SK-N-SH treated with all-trans-retinoic acid at 6 μM for 48 hours (cell line): ENCODE results near the gene DTNA.

Experiments used
- ARNTL ChIP-seq: fragments of 450-650 bp; formaldehyde crosslinking; IDR thresholded peaks from 2 replicates; pipeline ENCODE4 v1.5.0; 2020; ENCODE audit warnings: low read depth, mild to moderate bottlenecking, moderate library complexity, borderline replicate concordance
- ESRRG ChIP-seq: fragments of 250-450 bp; sonication (Bioruptor Pico); IDR thresholded peaks from 2 replicates; pipeline ENCODE4 v1.6.1; 2021; ENCODE audit warnings: mild to moderate bottlenecking
- RARB ChIP-seq: fragments of 250-450 bp; sonication (Bioruptor Pico); IDR thresholded peaks from 2 replicates; pipeline ENCODE4 v1.8.0; 2021; ENCODE audit warnings: mild to moderate bottlenecking, moderate library complexity
- SNAI2 ChIP-seq: fragments of 250-450 bp; sonication (Bioruptor Pico); IDR thresholded peaks from 2 replicates; pipeline ENCODE4 v1.5.0; 2020; ENCODE audit warnings: mild to moderate bottlenecking, moderate library complexity
- TCF4 ChIP-seq: fragments of 250-450 bp; sonication (Bioruptor Pico); IDR thresholded peaks from 2 replicates; pipeline ENCODE4 v1.8.0; 2021; ENCODE audit warnings: mild to moderate bottlenecking, moderate library complexity, borderline replicate concordance
- TOX ChIP-seq: fragments of 250-450 bp; sonication (Bioruptor Pico); IDR thresholded peaks from 2 replicates; pipeline ENCODE4 v1.8.0; 2021; ENCODE audit warnings: mild to moderate bottlenecking, moderate library complexity, borderline replicate concordance
- ZFP3 ChIP-seq: fragments of 250-450 bp; sonication (Bioruptor Pico); IDR thresholded peaks from 2 replicates; pipeline ENCODE4 v1.5.0; 2020; ENCODE audit warnings: mild to moderate bottlenecking, moderate library complexity
- ZNF565 ChIP-seq: fragments of 450-650 bp; formaldehyde crosslinking; conservative IDR thresholded peaks from 2 replicates; pipeline ENCODE4 v1.5.0; 2020; ENCODE audit warnings: low read depth, mild to moderate bottlenecking, moderate library complexity
- ZNF8 ChIP-seq: fragments of 450-650 bp; formaldehyde crosslinking; IDR thresholded peaks from 2 replicates; pipeline ENCODE4 v1.5.0; 2020; ENCODE audit warnings: mild to moderate bottlenecking, moderate library complexity
- TF ChIP-seq, protein P1 (sequence below): fragments of 250-450 bp; sonication (Bioruptor Pico); IDR thresholded peaks from 2 replicates; pipeline ENCODE4 v1.8.0; 2020; ENCODE audit warnings: mild to moderate bottlenecking, moderate library complexity, borderline replicate concordance
- TF ChIP-seq, protein P2 (sequence below): fragments of 250-450 bp; sonication (Bioruptor Pico); IDR thresholded peaks from 2 replicates; pipeline ENCODE4 v1.8.0; 2021; ENCODE audit warnings: low read depth, mild to moderate bottlenecking, moderate library complexity, borderline replicate concordance

DNA sequence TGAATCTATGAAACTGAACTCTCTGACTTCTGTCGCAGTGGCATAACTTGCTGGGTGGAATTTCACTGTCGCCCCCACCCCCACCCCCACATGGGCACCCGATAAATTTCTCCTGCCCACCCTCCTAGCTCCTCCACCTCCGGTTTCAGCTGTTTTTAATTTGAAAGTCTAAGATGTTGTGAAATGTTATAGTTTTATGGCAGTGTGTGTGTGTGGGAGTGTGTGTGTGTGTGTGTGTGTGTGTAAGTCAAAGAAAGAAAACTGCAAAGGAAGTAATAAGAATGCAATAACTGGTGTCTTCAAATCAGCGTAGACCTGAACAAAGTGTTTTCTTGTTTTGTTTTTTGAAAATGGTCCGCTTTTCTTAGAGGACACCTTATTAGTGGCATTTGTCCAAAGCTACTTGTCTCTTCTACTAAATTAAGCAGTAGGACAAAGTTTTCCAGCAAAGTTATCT lies 388 bp downstream of the DTNA start:
- TF ChIP-seq SNAI2: no peak
- TF ChIP-seq ARNTL: no peak
- no peak for TF ChIP-seq ZFP3 (CRISPR knock-in tag)
- TF ChIP-seq ZNF8: no peak
- no peak for TF ChIP-seq RARB (CRISPR knock-in tag)
- no peak for TF ChIP-seq ZNF565 (CRISPR knock-in tag)
- TF ChIP-seq, protein P1, sequence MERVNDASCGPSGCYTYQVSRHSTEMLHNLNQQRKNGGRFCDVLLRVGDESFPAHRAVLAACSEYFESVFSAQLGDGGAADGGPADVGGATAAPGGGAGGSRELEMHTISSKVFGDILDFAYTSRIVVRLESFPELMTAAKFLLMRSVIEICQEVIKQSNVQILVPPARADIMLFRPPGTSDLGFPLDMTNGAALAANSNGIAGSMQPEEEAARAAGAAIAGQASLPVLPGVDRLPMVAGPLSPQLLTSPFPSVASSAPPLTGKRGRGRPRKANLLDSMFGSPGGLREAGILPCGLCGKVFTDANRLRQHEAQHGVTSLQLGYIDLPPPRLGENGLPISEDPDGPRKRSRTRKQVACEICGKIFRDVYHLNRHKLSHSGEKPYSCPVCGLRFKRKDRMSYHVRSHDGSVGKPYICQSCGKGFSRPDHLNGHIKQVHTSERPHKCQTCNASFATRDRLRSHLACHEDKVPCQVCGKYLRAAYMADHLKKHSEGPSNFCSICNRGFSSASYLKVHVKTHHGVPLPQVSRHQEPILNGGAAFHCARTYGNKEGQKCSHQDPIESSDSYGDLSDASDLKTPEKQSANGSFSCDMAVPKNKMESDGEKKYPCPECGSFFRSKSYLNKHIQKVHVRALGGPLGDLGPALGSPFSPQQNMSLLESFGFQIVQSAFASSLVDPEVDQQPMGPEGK: no peak
- no peak for TF ChIP-seq TOX
- TF ChIP-seq ESRRG (CRISPR knock-in tag): no peak
- TF ChIP-seq, protein P2, sequence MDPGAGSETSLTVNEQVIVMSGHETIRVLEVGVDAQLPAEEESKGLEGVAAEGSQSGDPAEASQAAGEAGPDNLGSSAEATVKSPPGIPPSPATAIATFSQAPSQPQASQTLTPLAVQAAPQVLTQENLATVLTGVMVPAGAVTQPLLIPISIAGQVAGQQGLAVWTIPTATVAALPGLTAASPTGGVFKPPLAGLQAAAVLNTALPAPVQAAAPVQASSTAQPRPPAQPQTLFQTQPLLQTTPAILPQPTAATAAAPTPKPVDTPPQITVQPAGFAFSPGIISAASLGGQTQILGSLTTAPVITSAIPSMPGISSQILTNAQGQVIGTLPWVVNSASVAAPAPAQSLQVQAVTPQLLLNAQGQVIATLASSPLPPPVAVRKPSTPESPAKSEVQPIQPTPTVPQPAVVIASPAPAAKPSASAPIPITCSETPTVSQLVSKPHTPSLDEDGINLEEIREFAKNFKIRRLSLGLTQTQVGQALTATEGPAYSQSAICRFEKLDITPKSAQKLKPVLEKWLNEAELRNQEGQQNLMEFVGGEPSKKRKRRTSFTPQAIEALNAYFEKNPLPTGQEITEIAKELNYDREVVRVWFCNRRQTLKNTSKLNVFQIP: no peak
- no peak for TF ChIP-seq TCF4 (CRISPR knock-in tag)
